ENCODE measurements around the gene CHMP4A.

GRCh38 chr14:24171422-24172260 is 41.6 kb downstream of the CHMP4A start, which contains the start of gene REC8:
- TF ChIP-seq CTCF (IDR thresholded peaks at IDR 0.05) (no peak), POLR2A (IDR thresholded peaks at IDR 0.05) (no peak)

All from testis (tissue), 2 donors.